Thymus (tissue), 14 donors: ENCODE data around the gene FHDC1. TPM values are rescaled to one million over a fixed set of nuclear protein-coding genes. Genes with fewer than 3 reads are reported as not detected.
"Not testable (repeated sequence)": the region's sequence is repeated elsewhere in the genome, so short reads cannot be mapped to it uniquely, and the experiment has no call there.

ENCODE experiments used
- DNase-seq, 9 donors: peaks; one replicate each; pipeline ENCODE4 v3.0.0-alpha.2; 2013; ENCODE audit warnings: low spot score in 9 of 9, low read depth in 6 of 9, missing footprints in 1 of 9
- H3K27ac ChIP-seq, 2 donors: one replicate each; pipeline ENCODE4 v1.5.1; 2013; ENCODE audit warnings: control low read depth in 1 of 2, low read depth in 1 of 2, low read length in 1 of 2, mild to moderate bottlenecking in 1 of 2, moderate library complexity in 1 of 2
- H3K27me3 ChIP-seq, 2 donors: one replicate each; pipeline ENCODE4 v1.5.1; 2013; ENCODE audit warnings: low read length in 1 of 2; ENCODE audit not compliant: control insufficient read depth in 2 of 2, insufficient read depth in 1 of 2
- H3K36me3 ChIP-seq, 2 donors: one replicate each; pipeline ENCODE4 v1.5.1; 2013; ENCODE audit warnings: low read length in 1 of 2, mild to moderate bottlenecking in 1 of 2, moderate library complexity in 1 of 2; ENCODE audit not compliant: control insufficient read depth in 2 of 2, insufficient read depth in 2 of 2
- H3K4me1 ChIP-seq, 2 donors: one replicate each; pipeline ENCODE4 v1.5.1; 2013; ENCODE audit warnings: low read length in 2 of 2; ENCODE audit not compliant: control insufficient read depth in 2 of 2, insufficient read depth in 2 of 2
- H3K4me3 ChIP-seq, 2 donors: one replicate each; pipeline ENCODE4 v1.5.1; 2013; ENCODE audit warnings: low read length in 2 of 2, control low read depth in 1 of 2, mild to moderate bottlenecking in 1 of 2
- H3K9me3 ChIP-seq, 2 donors: one replicate each; pipeline ENCODE4 v1.5.1; 2013; ENCODE audit warnings: low read length in 1 of 2, mild to moderate bottlenecking in 1 of 2; ENCODE audit not compliant: control insufficient read depth in 2 of 2, insufficient read depth in 1 of 2
- WGBS: extraction: QIAGEN DNeasy Blood & Tissue Kit; methylation state at CpG from one replicate; pipeline ENCODE4 v1.1.7; 2013; 5-methylcytosine and 5-hydroxymethylcytosine counted together
- long read RNA-seq, 10 donors: transcript quantifications; one replicate each; lab custom pipeline, GENCODE V29; 2026
- polyA plus RNA-seq: library from polyadenylated mRNA; stranded (reverse); fragments of 200-250 nt; gene quantifications from one replicate; pipeline ENCODE4 v1.2.3, GENCODE V29; 2013
- total RNA-seq: library from RNA; stranded (reverse); fragments of 120-200 nt; gene quantifications from one replicate; pipeline ENCODE4 v1.2.4, GENCODE V29; 2013
- donor health status: healthy.

FHDC1 gene, protein sequence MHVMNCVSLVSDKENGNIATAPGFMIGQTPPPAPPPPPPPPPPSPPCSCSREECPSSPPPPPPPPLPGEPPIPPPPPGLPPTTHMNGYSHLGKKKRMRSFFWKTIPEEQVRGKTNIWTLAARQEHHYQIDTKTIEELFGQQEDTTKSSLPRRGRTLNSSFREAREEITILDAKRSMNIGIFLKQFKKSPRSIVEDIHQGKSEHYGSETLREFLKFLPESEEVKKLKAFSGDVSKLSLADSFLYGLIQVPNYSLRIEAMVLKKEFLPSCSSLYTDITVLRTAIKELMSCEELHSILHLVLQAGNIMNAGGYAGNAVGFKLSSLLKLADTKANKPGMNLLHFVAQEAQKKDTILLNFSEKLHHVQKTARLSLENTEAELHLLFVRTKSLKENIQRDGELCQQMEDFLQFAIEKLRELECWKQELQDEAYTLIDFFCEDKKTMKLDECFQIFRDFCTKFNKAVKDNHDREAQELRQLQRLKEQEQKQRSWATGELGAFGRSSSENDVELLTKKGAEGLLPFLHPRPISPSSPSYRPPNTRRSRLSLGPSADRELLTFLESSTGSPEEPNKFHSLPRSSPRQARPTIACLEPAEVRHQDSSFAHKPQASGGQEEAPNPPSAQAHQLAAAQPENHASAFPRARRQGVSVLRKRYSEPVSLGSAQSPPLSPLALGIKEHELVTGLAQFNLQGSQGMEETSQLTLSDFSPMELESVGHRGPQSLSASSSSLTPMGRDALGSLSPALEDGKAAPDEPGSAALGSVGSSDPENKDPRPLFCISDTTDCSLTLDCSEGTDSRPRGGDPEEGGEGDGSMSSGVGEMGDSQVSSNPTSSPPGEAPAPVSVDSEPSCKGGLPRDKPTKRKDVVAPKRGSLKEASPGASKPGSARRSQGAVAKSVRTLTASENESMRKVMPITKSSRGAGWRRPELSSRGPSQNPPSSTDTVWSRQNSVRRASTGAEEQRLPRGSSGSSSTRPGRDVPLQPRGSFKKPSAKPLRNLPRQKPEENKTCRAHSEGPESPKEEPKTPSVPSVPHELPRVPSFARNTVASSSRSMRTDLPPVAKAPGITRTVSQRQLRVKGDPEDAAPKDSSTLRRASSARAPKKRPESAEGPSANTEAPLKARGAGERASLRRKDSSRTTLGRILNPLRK
- total RNA-seq (0.33 TPM), polyA plus RNA-seq (2.8 TPM)
- long read RNA-seq, donor 1, result 0 reads
- long read RNA-seq, donor 2, result 0 reads
- long read RNA-seq, donor 3, result 0 reads
- long read RNA-seq, donor 4, result 0 reads
- long read RNA-seq, donor 5, result 0 reads
- long read RNA-seq, donor 6, result 0 reads
- long read RNA-seq, donor 7, result 0 reads
- long read RNA-seq, donor 8, result 0 reads
- long read RNA-seq, donor 9, result 0 reads
- long read RNA-seq, donor 10, result 0 reads

DNA sequence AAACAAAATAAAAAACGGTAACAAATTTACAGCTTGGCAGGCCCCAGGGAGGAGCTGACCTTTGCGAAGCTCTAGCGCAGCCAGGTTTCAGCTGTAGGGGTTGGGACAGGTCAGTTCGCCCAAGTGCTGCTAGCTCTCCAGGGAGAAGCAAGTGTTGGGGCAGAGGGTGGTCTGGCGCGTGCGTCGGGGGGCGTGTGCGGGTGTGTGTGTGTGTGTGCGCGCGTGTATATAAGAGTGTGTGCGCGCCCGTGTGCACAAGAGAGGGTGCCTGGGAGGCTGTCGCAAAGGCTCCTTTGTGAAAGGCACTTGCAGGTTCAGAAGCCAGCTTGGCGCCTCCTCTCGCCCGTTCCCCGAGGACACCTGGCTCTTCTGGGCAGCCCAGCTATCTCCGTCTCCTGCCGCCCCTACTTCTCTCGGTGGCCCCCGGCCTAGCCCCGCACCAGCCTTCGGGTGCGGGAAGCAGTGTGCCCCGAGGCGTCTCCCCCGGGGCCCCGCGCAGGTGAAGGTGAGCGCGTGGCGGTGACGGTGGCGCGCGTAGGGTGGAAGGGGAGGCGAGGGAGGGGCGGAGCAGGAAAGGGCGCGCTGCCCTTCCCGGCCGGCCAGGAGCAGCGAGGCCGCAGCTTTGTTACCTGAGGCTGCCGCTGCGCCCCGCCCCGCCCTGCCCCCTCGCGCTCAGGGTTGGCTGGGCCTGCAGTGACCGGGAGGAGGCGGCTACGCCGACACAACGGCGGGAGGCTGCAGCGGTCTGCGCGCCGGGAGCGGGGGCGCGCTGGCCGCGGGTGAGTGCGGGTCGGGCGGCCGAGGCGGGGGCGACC lies at the start of gene FHDC1:
Gene FHDC1 (plus strand): TSS at position 693 of the 815 bp plus-strand sequence. CDS start 6,735 bp downstream, outside the sequence.
- no peaks in the 10 kb centered on the region for H3K36me3 ChIP-seq
- no peak within 1 kb of the TSS for H3K27ac ChIP-seq
- H3K9me3 ChIP-seq, result no peaks in the 10 kb centered on the region
- peak within 1 kb of the TSS; percentile 40 to 62 for H3K4me3 ChIP-seq
- WGBS, result 1% methylated on average over 75 of the region's 75 CpGs
- peaks cover 15 to 22% of the 10 kb centered on the region in 2 donors for H3K4me1 ChIP-seq
- DNase-seq, result peak in 1 of 9 donors; percentile 35
- peaks cover 53 to 69% of the 10 kb centered on the region in 2 donors for H3K27me3 ChIP-seq

DNA sequence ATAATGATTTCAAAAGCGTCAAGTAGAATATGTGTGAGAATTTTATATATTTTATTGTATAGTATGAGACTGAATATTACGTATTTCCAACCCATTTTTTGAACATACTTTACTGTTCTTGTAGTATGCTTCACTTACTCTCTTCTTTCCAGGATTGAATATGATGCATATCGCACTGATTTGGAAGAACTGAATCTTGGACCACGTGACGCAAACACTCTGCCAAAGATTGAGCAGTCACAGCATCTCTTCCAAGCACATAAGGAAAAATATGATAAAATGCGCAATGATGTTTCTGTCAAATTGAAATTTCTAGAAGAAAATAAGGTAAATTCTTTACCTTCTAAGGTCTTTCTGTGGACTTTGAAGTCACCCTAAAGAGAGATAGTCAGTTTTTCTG lies 48.1 kb upstream of the FHDC1 start:
- no peak overlapping the region for H3K4me3 ChIP-seq
- H3K27me3 ChIP-seq, result no peaks in the 10 kb centered on the region
- H3K4me1 ChIP-seq, result no peaks in the 10 kb centered on the region
- DNase-seq, result no peak
- WGBS, result 98% methylated on average over 6 of the region's 6 CpGs
- H3K27ac ChIP-seq, result no peak overlapping the region
- H3K9me3 ChIP-seq, result no peaks in the 10 kb centered on the region
- peaks cover 0 to 2% of the 10 kb centered on the region in 2 donors for H3K36me3 ChIP-seq

GRCh38 chr4:152892974-152893373 lies 43.1 kb upstream of the FHDC1 start:
- Histone ChIP-seq H3K4me3 (no peak overlapping the region), H3K36me3 (peaks cover 0 to 2% of the 10 kb centered on the region in 2 donors), H3K27ac (no peak overlapping the region), H3K27me3 (no peaks in the 10 kb centered on the region), H3K4me1 (peaks cover 0 to 2% of the 10 kb centered on the region in 2 donors), H3K9me3 (no peaks in the 10 kb centered on the region)
- no peak for DNase-seq
- WGBS, result 97% methylated on average over 2 of the region's 2 CpGs

GRCh38 chr4:152894673-152895072 lies 41.5 kb upstream of the FHDC1 start:
- no peak overlapping the region for H3K4me3 ChIP-seq
- no peak overlapping the region for H3K27ac ChIP-seq
- no peak for DNase-seq
- peaks cover 0 to 2% of the 10 kb centered on the region in 2 donors for H3K36me3 ChIP-seq
- H3K27me3 ChIP-seq, result no peaks in the 10 kb centered on the region
- 98% methylated on average over 1 of the region's 1 CpG for WGBS
- H3K4me1 ChIP-seq, result peaks cover 0 to 2% of the 10 kb centered on the region in 2 donors
- no peaks in the 10 kb centered on the region for H3K9me3 ChIP-seq

DNA sequence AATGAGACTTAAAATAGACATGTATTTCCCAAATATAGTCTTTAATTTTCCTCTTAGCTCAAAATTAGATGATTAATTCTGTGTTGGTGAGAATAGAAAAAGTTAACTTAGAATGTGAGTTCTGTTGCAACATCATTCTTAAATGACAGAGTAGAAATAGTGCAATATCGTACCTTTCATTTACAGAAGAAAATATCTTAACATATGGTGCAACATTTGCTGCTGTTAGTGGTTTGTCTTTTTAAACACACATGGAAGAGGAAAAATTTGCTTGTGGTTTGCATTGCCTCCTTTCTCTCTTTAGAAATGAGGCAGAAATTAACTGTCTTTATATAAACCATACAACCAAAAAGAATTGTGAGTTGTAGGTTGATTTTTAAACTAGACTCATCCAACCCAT lies 39.3 kb upstream of the FHDC1 start:
- no peak for DNase-seq
- H3K4me1 ChIP-seq, result peaks cover 0 to 2% of the 10 kb centered on the region in 2 donors
- no peaks in the 10 kb centered on the region for H3K36me3 ChIP-seq
- no peaks in the 10 kb centered on the region for H3K9me3 ChIP-seq
- H3K4me3 ChIP-seq, result no peak overlapping the region
- no peak overlapping the region for H3K27ac ChIP-seq
- no peaks in the 10 kb centered on the region for H3K27me3 ChIP-seq
- WGBS, result 22% methylated on average over 1 of the region's 1 CpG

DNA sequence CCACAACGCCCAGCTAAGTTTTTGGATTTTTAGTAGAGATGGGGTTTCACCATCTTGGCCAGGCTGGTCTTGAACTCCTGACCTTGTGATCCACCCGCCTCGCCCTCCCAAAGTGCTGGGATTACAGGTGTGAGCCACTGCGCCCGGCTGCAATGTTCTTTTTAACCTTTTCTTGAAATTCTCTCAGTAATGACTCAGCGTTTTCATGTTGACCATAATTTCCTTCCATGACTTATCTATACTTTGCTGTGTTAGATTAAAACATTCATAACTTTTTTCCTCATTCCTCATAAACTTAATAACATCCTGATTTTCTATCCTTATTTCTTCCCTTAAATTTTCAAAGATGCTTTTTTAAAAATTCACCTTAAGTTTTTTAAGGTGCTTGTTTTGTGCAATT lies 38.0 kb upstream of the FHDC1 start:
- not testable (repeated sequence) for H3K4me3 ChIP-seq, H3K27ac ChIP-seq, H3K27me3 ChIP-seq, DNase-seq, H3K9me3 ChIP-seq, H3K36me3 ChIP-seq, H3K4me1 ChIP-seq
- 89% methylated on average over 6 of the region's 6 CpGs for WGBS

- Histone ChIP-seq H3K9me3 (no peaks in the 10 kb centered on the region), H3K27me3 (no peaks in the 10 kb centered on the region), H3K36me3 (no peaks in the 10 kb centered on the region), H3K27ac (no peak overlapping the region), H3K4me1 (peaks cover 0 to 2% of the 10 kb centered on the region in 2 donors), H3K4me3 (no peak overlapping the region)
- no peak for DNase-seq
These were observed 37.5 kb upstream of the FHDC1 start for GRCh38 chr4:152898606-152899005.

- H3K9me3 ChIP-seq, result no peaks in the 10 kb centered on the region
- H3K27ac ChIP-seq, result no peak overlapping the region
- peaks cover 0 to 2% of the 10 kb centered on the region in 2 donors for H3K4me1 ChIP-seq
- H3K4me3 ChIP-seq, result no peak overlapping the region
- no peak for DNase-seq
- H3K27me3 ChIP-seq, result no peaks in the 10 kb centered on the region
- no peaks in the 10 kb centered on the region for H3K36me3 ChIP-seq
These were observed 35.7 kb upstream of the FHDC1 start for GRCh38 chr4:152900395-152900794.
